Keratinocyte (primary cell): ENCODE results near the gene ARHGAP28. TPM values are rescaled to one million over a fixed set of nuclear protein-coding genes. Genes with fewer than 3 reads are reported as not detected.

Source experiments
- DNase-seq: peaks from one replicate; pipeline ENCODE4 v3.0.0-alpha.2; 2011; ENCODE audit warnings: low read depth, missing footprints, low spot score
- FAIRE-seq: peaks from 2 replicates; lab custom pipeline; 2011; peaks lifted over from hg19 to GRCh38; lab: Jason Lieb, UNC
- H2AFZ ChIP-seq: 2 replicates; pipeline ENCODE4 v1.6.0; 2012; ENCODE audit warnings: low read length, control low read depth, inconsistent platforms; ENCODE audit not compliant: control insufficient read depth
- H3K27ac ChIP-seq: 2 replicates; pipeline ENCODE4 v1.5.1; 2011; ENCODE audit warnings: low read length; ENCODE audit not compliant: control insufficient read depth, insufficient read depth
- H3K27me3 ChIP-seq: 3 replicates; pipeline ENCODE4 v1.6.0; 2011; ENCODE audit warnings: low read length; ENCODE audit not compliant: control insufficient read depth, insufficient read depth; ENCODE audit errors: extremely low read depth
- H3K36me3 ChIP-seq, 2 experiments: 2 replicates in 1 of 2; 3 replicates in 1 of 2; pipeline ENCODE4 v1.5.1; 2011; ENCODE audit warnings: low read length in 2 of 2, mild to moderate bottlenecking in 1 of 2; ENCODE audit not compliant: control insufficient read depth in 2 of 2, insufficient read depth in 2 of 2; ENCODE audit errors: extremely low read depth in 1 of 2
- H3K4me1 ChIP-seq: 3 replicates; pipeline ENCODE4 v1.5.1; 2011; ENCODE audit warnings: low read length; ENCODE audit not compliant: control insufficient read depth, insufficient read depth; ENCODE audit errors: extremely low read depth
- H3K4me2 ChIP-seq: 3 replicates; pipeline ENCODE4 v1.6.0; 2011; ENCODE audit warnings: low read depth, low read length; ENCODE audit not compliant: control insufficient read depth, insufficient read depth; ENCODE audit errors: extremely low read depth
- H3K4me3 ChIP-seq, 3 experiments: fragments of 200-600 bp in 1 of 3; sonication (generic) in 1 of 3; 2 replicates in 2 of 3; 3 replicates in 1 of 3; pipeline ENCODE4 v1.5.1; 2011 to 2016; ENCODE audit warnings: low read length in 3 of 3, mild to moderate bottlenecking in 3 of 3, control low read depth in 2 of 3, inconsistent platforms in 1 of 3, low read depth in 1 of 3, mixed read lengths in 1 of 3, mixed run types in 1 of 3, moderate library complexity in 1 of 3; ENCODE audit not compliant: control insufficient read depth in 2 of 3, insufficient read depth in 2 of 3; ENCODE audit errors: extremely low read depth in 1 of 3
- H3K79me2 ChIP-seq: 2 replicates; pipeline ENCODE4 v1.6.0; 2012; ENCODE audit warnings: low read length; ENCODE audit not compliant: control insufficient read depth, insufficient read depth
- H3K9ac ChIP-seq: 3 replicates; pipeline ENCODE4 v1.6.0; 2011; ENCODE audit warnings: low read length; ENCODE audit not compliant: control insufficient read depth, insufficient read depth; ENCODE audit errors: extremely low read depth
- H3K9me1 ChIP-seq: 3 replicates; pipeline ENCODE4 v1.6.0; 2011; ENCODE audit warnings: low read length; ENCODE audit not compliant: control insufficient read depth, insufficient read depth; ENCODE audit errors: extremely low read depth
- H3K9me3 ChIP-seq: 2 replicates; pipeline ENCODE4 v1.5.1; 2012; ENCODE audit warnings: low read depth, low read length; ENCODE audit not compliant: control insufficient read depth
- H4K20me1 ChIP-seq: 3 replicates; pipeline ENCODE4 v1.6.0; 2011; ENCODE audit warnings: low read length; ENCODE audit not compliant: control insufficient read depth, insufficient read depth; ENCODE audit errors: extremely low read depth
- CTCF ChIP-seq, 3 experiments: IDR thresholded peaks in 1 of 3; conservative IDR thresholded peaks in 1 of 3; optimal IDR thresholded peaks in 1 of 3; 2 replicates in 2 of 3; 3 replicates in 1 of 3; pipeline versions ENCODE3 to v1.5.1; 2011; ENCODE audit warnings: low read length in 3 of 3, mild to moderate bottlenecking in 3 of 3, moderate library complexity in 2 of 3, control low read depth in 1 of 3, inconsistent platforms in 1 of 3; ENCODE audit not compliant: insufficient read depth in 2 of 3; ENCODE audit errors: extremely low read depth in 1 of 3
- EZH2 ChIP-seq: IDR thresholded peaks from one replicate; pipeline ENCODE4 v1.6.1; 2012; ENCODE audit warnings: inconsistent platforms, mild to moderate bottlenecking, low read length, moderate library complexity
- dilution Hi-C: fragments of 300-500 bp; cut with MboI; formaldehyde crosslinking; loops from one replicate; pipeline ENCODE4 v1.7.0; 2020; ENCODE audit warnings: low sequenced_read_pairs; ENCODE audit not compliant: extremely low pct_ligation_motif_present
- polyA plus RNA-seq, 5 experiments: library from polyadenylated mRNA; depleted of rRNA in 3 of 5; stranded (reverse) in 3 of 5; stranded (forward) in 1 of 5; unstranded in 1 of 5; fragments of >200 nt; gene quantifications; 1 replicate in 1 of 5; 2 replicates in 3 of 5; 3 replicates in 1 of 5; pipeline versions ENCODE4 v1.2.1 to v1.2.3, GENCODE V29; 2011 to 2012; ENCODE audit warnings: missing spikeins in 2 of 5, low read depth in 1 of 5, low replicate concordance in 1 of 5

Gene ARHGAP28
- polyA plus RNA-seq, 1 donor (not counting 4 experiments of a cell fraction or from before 2014, with no cell fraction given) = 0.43 TPM

GRCh38 chr18:6874315-6874714 lies 144.8 kb downstream of the ARHGAP28 start:
- Histone ChIP-seq H3K79me2 (no peaks in the 10 kb centered on the region), H3K27ac (no peak overlapping the region), H3K9me1 (no peaks in the 10 kb centered on the region), H2AFZ (no peak overlapping the region), H4K20me1 (no peaks in the 10 kb centered on the region), H3K4me1 (no peaks in the 10 kb centered on the region), H3K4me3 (no peak overlapping the region), H3K9ac (no peak overlapping the region), H3K4me2 (no peak overlapping the region), H3K27me3 (no peaks in the 10 kb centered on the region), H3K36me3 (no peaks in the 10 kb centered on the region), H3K9me3 (no peaks in the 10 kb centered on the region)
- DNase-seq = no peak
- no peak for FAIRE-seq
- no peak for TF ChIP-seq CTCF (optimal IDR thresholded peaks at IDR 0.05 in 1 of 3, IDR thresholded peaks at IDR 0.05 in 1 of 3, conservative IDR thresholded peaks at IDR 0.05 in 1 of 3; ENCODE audit: extremely low read depth in 1 of 3, insufficient read depth in 2 of 3, low read length in 3 of 3)
- TF ChIP-seq EZH2 = no peak
- dilution Hi-C loops = loop anchor here (10.0 kb wide), 1 partner anchor 330 kb away; no protein-coding TSS in a partner anchor

GRCh38 chr18:6875749-6876148 lies 146.2 kb downstream of the ARHGAP28 start:
- Histone ChIP-seq H3K27ac (no peak overlapping the region), H3K4me1 (no peaks in the 10 kb centered on the region), H3K9me3 (no peaks in the 10 kb centered on the region), H3K9ac (no peak overlapping the region), H3K36me3 (no peaks in the 10 kb centered on the region), H3K4me3 (no peak overlapping the region), H3K27me3 (no peaks in the 10 kb centered on the region), H3K4me2 (no peak overlapping the region), H4K20me1 (no peaks in the 10 kb centered on the region), H3K9me1 (no peaks in the 10 kb centered on the region), H2AFZ (no peak overlapping the region), H3K79me2 (no peaks in the 10 kb centered on the region)
- DNase-seq (no peak), FAIRE-seq (no peak)
- TF ChIP-seq CTCF (optimal IDR thresholded peaks at IDR 0.05 in 1 of 3, IDR thresholded peaks at IDR 0.05 in 1 of 3, conservative IDR thresholded peaks at IDR 0.05 in 1 of 3; ENCODE audit: extremely low read depth in 1 of 3, insufficient read depth in 2 of 3, low read length in 3 of 3) (no peak), EZH2 (no peak)
- dilution Hi-C loops = loop anchor here (10.0 kb wide), 1 partner anchor 331 kb away; no protein-coding TSS in a partner anchor
